Activated T-helper 1 cell treated with anti-CD3 and anti-CD28 coated beads, Interleukin-2, amount 50 U/mL, for 16 hours (primary cell): Measurements from ENCODE around the gene RPS6KA3.
"Not testable (repeated sequence)": the region's sequence is repeated elsewhere in the genome, so short reads cannot be mapped to it uniquely, and the experiment has no call there.

ENCODE experiments used
- DNase-seq, 2 donors: peaks; one replicate each; pipeline ENCODE4 v3.0.0-alpha.2; 2020; ENCODE audit warnings: low read depth in 1 of 2, low spot score in 1 of 2

The RPS6KA3 gene

GRCh38 chrX:20265726-20266681, 705 bp downstream of the RPS6KA3 start:
- peak; percentile 4 to 9 for DNase-seq

GRCh38 chrX:20265221-20265725, 1.4 kb downstream of the RPS6KA3 start:
- DNase-seq: peak; percentile 5 to 45

- DNase-seq: no peak
Observed at GRCh38 chrX:20263474-20263873, 3.2 kb downstream of the RPS6KA3 start.

- no peak for DNase-seq
Observed at GRCh38 chrX:20260885-20261284, 5.8 kb downstream of the RPS6KA3 start.

GRCh38 chrX:20254712-20255299, 11.9 kb downstream of the RPS6KA3 start:
- DNase-seq: no peak

GRCh38 chrX:20253232-20253543, 13.5 kb downstream of the RPS6KA3 start:
- no peak for DNase-seq

GRCh38 chrX:20252381-20253231, 14.1 kb downstream of the RPS6KA3 start:
- peak; percentile 52 to 54 for DNase-seq

- no peak for DNase-seq
Observed at GRCh38 chrX:20251691-20252090, 15.0 kb downstream of the RPS6KA3 start.

GRCh38 chrX:20250146-20250545, 16.6 kb downstream of the RPS6KA3 start:
- DNase-seq: not testable (repeated sequence)

GRCh38 chrX:20248592-20249192, 18.0 kb downstream of the RPS6KA3 start:
- no peak for DNase-seq

GRCh38 chrX:20244931-20245330, 21.8 kb downstream of the RPS6KA3 start:
- DNase-seq: no peak

- DNase-seq: no peak
Observed at GRCh38 chrX:20240201-20240600, 26.5 kb downstream of the RPS6KA3 start.

GRCh38 chrX:20237864-20238263, 28.8 kb downstream of the RPS6KA3 start:
- no peak for DNase-seq

GRCh38 chrX:20235755-20236154, 31.0 kb downstream of the RPS6KA3 start:
- no peak for DNase-seq

- DNase-seq: no peak
Observed at GRCh38 chrX:20233336-20233735, 33.4 kb downstream of the RPS6KA3 start.

GRCh38 chrX:20231598-20231997, 35.1 kb downstream of the RPS6KA3 start:
- DNase-seq: no peak

GRCh38 chrX:20230406-20230805, 36.3 kb downstream of the RPS6KA3 start:
- DNase-seq: no peak

- DNase-seq: no peak
Observed at GRCh38 chrX:20229155-20229554, 37.6 kb downstream of the RPS6KA3 start.

- DNase-seq: no peak
Observed at GRCh38 chrX:20228245-20228644, 38.5 kb downstream of the RPS6KA3 start.

GRCh38 chrX:20227116-20227515, 39.6 kb downstream of the RPS6KA3 start:
- no peak for DNase-seq

GRCh38 chrX:20225488-20225833, 41.2 kb downstream of the RPS6KA3 start:
- DNase-seq: no peak
